NCI-H2081 treated with DMSO at 0.1 percent for 48 hours (cell line): ENCODE measurements around the gene GRIK2.

Experiments
- DNase-seq: peaks from one replicate; lab custom pipeline; 2025; lab: John Stamatoyannopoulos, UW

Gene GRIK2

GRCh38 chr6:101400326-101401135 is 7.0 kb downstream of the GRIK2 start:
- DNase-seq, result no peak

- DNase-seq, result no peak
Observed at GRCh38 chr6:101401171-101401570, 7.7 kb downstream of the GRIK2 start.

GRCh38 chr6:101401792-101402621 is 8.5 kb downstream of the GRIK2 start:
- DNase-seq, result no peak

DNA sequence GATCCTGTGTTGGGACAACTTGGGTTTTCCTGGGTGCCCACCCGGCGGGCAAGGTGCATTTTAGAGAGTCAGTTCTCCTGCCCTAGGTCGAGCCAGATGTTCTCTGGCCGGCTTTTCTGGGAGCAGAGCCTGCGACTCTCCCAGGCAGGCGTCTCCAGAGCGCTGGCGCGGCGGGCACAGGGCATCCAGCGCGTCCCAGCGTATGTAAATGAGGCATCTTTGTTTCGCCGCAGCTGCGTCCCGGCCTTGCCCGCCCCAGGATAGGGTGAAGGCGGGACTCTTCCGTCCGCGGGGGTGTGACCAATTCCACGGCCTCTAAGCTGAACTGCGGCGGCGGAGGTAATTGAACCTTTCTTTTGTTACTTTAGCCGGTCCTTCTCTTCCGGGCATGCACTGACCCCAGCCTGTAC is 9.1 kb downstream of the GRIK2 start:
- DNase-seq, result no peak

GRCh38 chr6:101403216-101403945 is 9.9 kb downstream of the GRIK2 start:
- no peak for DNase-seq

- no peak for DNase-seq
Observed at GRCh38 chr6:101404775-101405174, 11.3 kb downstream of the GRIK2 start.

GRCh38 chr6:101413773-101414172 is 20.3 kb downstream of the GRIK2 start:
- no peak for DNase-seq

GRCh38 chr6:101417900-101418299 is 24.4 kb downstream of the GRIK2 start:
- peak; percentile 81 for DNase-seq

- no peak for DNase-seq
Observed at GRCh38 chr6:101422251-101422650, 28.7 kb downstream of the GRIK2 start.

- DNase-seq, result no peak
Observed at GRCh38 chr6:101422811-101423210, 29.3 kb downstream of the GRIK2 start.

DNA sequence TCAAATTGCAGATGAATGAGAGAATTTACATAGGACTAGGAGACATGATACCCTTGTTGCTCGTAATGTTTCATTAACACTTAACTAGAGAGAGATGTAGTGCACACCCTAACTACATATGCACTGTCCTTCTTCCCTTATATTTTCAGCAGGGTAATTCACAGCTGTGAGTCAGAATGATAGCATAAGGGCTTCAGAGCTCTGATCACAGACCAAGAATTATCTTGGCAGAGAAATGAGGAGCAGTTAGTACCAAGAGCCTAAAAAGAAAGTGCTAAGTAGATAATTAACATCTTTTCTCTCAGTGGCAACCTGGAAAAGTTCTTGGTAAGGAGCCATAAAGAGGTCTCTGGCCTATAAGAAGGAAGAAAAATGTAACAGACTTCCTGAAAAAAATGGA is 35.8 kb downstream of the GRIK2 start:
- DNase-seq, result no peak

- DNase-seq, result no peak
Observed at GRCh38 chr6:101429845-101430244, 36.3 kb downstream of the GRIK2 start.

DNA sequence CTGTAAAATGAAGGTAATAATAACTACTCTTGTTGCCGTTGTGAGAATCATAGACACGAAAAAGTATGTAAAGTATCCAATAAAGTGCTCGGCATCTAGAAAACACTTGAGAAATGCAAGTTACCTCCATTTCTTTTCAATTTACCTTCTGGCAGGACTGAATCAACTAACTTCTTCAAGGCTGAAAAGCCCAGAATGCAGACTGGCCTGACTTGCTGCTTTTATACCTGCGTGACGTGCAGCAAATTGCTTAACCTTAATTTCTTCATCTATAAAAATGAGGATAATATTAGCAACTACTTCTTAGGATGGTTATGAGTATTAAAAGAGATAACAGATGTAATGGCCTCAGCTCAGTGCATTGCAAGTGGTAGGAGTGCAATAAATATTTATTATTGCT is 39.6 kb downstream of the GRIK2 start:
- DNase-seq, result no peak

DNA sequence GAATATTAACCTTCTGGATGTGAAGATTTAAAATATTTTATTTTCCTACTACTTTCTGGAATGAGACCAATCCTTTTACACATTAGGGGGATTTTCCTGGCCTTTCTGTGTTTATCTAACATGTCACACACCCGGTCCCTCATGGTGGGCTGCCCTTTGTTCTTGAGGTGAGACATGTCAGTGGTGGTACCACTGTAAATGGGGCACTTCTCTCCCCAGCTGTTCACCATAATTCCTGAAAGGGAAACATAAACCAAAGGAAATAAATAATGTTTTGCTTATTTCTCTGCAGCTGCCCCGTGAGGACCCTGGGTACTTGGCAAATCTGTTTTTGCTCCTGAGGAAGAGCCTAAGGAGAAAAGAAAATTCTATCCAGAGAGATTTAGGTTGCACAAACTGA is 41.1 kb downstream of the GRIK2 start:
- DNase-seq, result no peak

DNA sequence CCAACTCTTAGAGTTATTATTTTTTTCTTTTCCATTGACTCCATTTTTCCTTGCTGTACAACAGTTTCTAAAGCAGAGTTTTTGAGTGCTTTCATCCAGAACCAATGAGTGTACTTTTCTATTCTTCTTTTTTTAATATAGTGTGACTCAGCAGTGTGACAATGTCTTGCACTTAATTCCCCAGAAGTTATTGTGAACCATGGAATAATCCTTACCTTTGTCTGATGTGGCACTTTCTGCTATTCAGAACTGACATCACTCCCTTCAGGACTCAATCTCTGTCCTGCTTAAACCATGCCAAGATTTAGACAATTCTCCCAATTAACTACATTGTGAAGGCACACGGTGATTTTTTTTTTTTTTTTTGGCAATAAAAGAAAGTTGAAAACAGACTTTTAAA is 41.5 kb downstream of the GRIK2 start:
- no peak for DNase-seq

GRCh38 chr6:101439790-101440189 is 46.3 kb downstream of the GRIK2 start:
- DNase-seq, result no peak

DNA sequence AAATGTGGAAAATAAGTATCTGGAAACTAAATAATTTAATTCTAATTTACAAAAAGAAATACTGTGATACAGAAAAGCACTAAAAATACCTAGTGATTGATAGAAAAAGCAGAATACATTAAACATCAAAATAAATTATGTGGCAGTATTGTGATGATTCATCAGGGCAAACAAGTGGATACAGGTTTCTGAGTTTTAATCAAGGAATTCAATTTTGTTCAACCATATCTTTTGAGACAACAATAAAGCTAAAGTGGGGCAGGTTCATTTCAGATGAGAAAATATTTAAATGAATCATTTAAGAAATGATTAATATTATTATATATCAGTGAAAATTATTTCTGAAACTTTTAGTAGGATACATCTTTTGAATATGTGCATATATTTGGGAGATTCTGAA is 49.8 kb downstream of the GRIK2 start:
- no peak for DNase-seq

GRCh38 chr6:101444717-101445116 is 51.2 kb downstream of the GRIK2 start:
- DNase-seq, result no peak

GRCh38 chr6:101445527-101445926 is 52.0 kb downstream of the GRIK2 start:
- DNase-seq, result no peak

- DNase-seq, result no peak
Observed at GRCh38 chr6:101450901-101451300, 57.4 kb downstream of the GRIK2 start.

DNA sequence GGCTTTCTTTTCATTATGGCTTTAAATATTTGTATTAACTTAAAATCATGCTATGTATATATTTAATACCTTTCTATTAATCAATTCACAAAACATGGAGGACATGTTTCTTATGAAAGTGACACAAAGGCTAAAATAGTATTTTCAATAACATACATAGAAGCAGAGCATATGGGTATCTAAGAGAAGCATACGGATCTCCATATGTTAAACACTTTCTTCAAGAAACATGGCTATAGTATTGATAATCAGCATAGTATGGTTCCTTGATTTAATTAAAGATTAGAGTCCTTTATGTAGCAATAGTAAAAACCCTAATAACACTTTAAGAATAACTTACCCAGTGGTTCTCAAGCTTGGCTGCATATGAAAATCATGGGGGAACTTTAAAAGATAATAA is 58.5 kb downstream of the GRIK2 start:
- no peak for DNase-seq

DNA sequence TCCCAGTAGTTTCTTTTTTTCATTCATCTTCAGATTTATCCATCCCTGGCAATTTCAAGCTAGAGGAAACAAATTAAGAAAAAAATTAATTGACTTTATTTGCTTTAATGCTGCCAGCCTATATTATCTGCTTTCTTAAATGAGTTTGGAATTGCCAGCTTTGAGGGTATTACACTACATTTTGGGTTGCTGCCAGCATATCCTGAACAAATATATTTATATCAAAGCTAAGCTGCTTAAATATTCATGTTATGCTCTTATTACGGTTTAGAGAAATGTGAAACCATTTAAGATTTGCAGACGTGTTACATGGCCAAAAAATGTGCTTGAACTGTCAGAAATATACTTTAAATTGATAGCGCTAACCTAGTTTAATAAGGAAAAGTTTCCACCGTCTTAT is 59.7 kb downstream of the GRIK2 start:
- no peak for DNase-seq
